Cardiac muscle cell (in vitro differentiated cells and primary cell): Measurements from ENCODE around the gene SLC9A7. TPM values are rescaled to one million over a fixed set of nuclear protein-coding genes. Genes with fewer than 3 reads are reported as not detected.
A peak's percentile ranks its signal among the peaks of the same experiment; 100 is the strongest.

Experiments
- DNase-seq, 2 donors: peaks; one replicate each; pipeline versions ENCODE4 v3.0.0 to v3.0.0-alpha.2; 2010 to 2017; ENCODE audit warnings: low read depth in 1 of 2, low spot score in 1 of 2
- H3K27ac ChIP-seq: fragments of 200-600 bp; sonication (generic); 2 replicates; pipeline ENCODE4 v1.5.1; 2016
- H3K27me3 ChIP-seq: fragments of 200-600 bp; sonication (generic); 2 replicates; pipeline ENCODE4 v1.6.0; 2016; ENCODE audit warnings: control low read depth
- H3K36me3 ChIP-seq: fragments of 200-600 bp; sonication (generic); 2 replicates; pipeline ENCODE4 v1.5.1; 2016; ENCODE audit warnings: control low read depth
- H3K4me1 ChIP-seq: fragments of 200-600 bp; sonication (generic); 2 replicates; pipeline ENCODE4 v1.8.1; 2017; ENCODE audit warnings: low read depth, mild to moderate bottlenecking, mixed run types
- H3K4me3 ChIP-seq: fragments of 200-600 bp; sonication (generic); 2 replicates; pipeline ENCODE4 v1.5.1; 2016; ENCODE audit warnings: mild to moderate bottlenecking
- H3K9me3 ChIP-seq: fragments of 200-600 bp; sonication (generic); 2 replicates; pipeline ENCODE4 v1.5.1; 2017; ENCODE audit warnings: low read depth, mild to moderate bottlenecking, control low read depth
- CTCF ChIP-seq: IDR thresholded peaks from 2 replicates; pipeline ENCODE4 v1.5.1; 2012; ENCODE audit warnings: low read depth, mild to moderate bottlenecking, low read length
- polyA plus RNA-seq: library from polyadenylated mRNA; unstranded; fragments of >200 nt; fragmentation: Nextera tagmentation; extraction: Ambion mirVana; gene quantifications from 2 replicates; pipeline ENCODE4 v1.2.1, GENCODE V29; 2016
- total RNA-seq: library from RNA; depleted of rRNA; stranded (reverse); fragments of >200 nt; gene quantifications from 2 replicates; pipeline ENCODE4 v1.2.3, GENCODE V29; 2016

SLC9A7 gene
- total and polyA plus RNA-seq, 2 experiments from 2014 or later = 2.2 to 19.6 TPM

- peaks cover 5% of the 10 kb centered on the region for H3K27me3 ChIP-seq
- no peaks in the 10 kb centered on the region for H3K9me3 ChIP-seq
- no peak for DNase-seq
- no peak overlapping the region for H3K4me3 ChIP-seq
- TF ChIP-seq CTCF = no peak
- H3K4me1 ChIP-seq = no peaks in the 10 kb centered on the region
- H3K27ac ChIP-seq = no peak overlapping the region
- no peaks in the 10 kb centered on the region for H3K36me3 ChIP-seq
Observed at GRCh38 chrX:46662188-46662958, 96.5 kb downstream of the SLC9A7 start.

GRCh38 chrX:46653482-46653881, 105.4 kb downstream of the SLC9A7 start:
- H3K36me3 ChIP-seq = no peaks in the 10 kb centered on the region
- no peak overlapping the region for H3K4me3 ChIP-seq
- no peaks in the 10 kb centered on the region for H3K4me1 ChIP-seq
- H3K27ac ChIP-seq = no peak overlapping the region
- peak; percentile 21 to 23 for DNase-seq
- H3K9me3 ChIP-seq = no peaks in the 10 kb centered on the region
- H3K27me3 ChIP-seq = no peaks in the 10 kb centered on the region
- peak; percentile 35 for TF ChIP-seq CTCF

GRCh38 chrX:46649421-46650260, 109.3 kb downstream of the SLC9A7 start:
- DNase-seq = peak in 1 of 2 donors; percentile 62
- H3K27ac ChIP-seq = no peak overlapping the region
- H3K36me3 ChIP-seq = no peaks in the 10 kb centered on the region
- H3K4me3 ChIP-seq = no peak overlapping the region
- no peaks in the 10 kb centered on the region for H3K9me3 ChIP-seq
- H3K4me1 ChIP-seq = no peaks in the 10 kb centered on the region
- no peaks in the 10 kb centered on the region for H3K27me3 ChIP-seq
- TF ChIP-seq CTCF = no peak

GRCh38 chrX:46648660-46649059, 110.3 kb downstream of the SLC9A7 start:
- H3K4me3 ChIP-seq = no peak overlapping the region
- no peaks in the 10 kb centered on the region for H3K4me1 ChIP-seq
- no peak for DNase-seq
- no peaks in the 10 kb centered on the region for H3K36me3 ChIP-seq
- no peaks in the 10 kb centered on the region for H3K27me3 ChIP-seq
- no peak for TF ChIP-seq CTCF
- no peaks in the 10 kb centered on the region for H3K9me3 ChIP-seq
- H3K27ac ChIP-seq = no peak overlapping the region

GRCh38 chrX:46647251-46647650, 111.7 kb downstream of the SLC9A7 start:
- Histone ChIP-seq H3K9me3 (no peaks in the 10 kb centered on the region), H3K36me3 (no peaks in the 10 kb centered on the region), H3K27me3 (no peaks in the 10 kb centered on the region), H3K4me3 (no peak overlapping the region), H3K4me1 (no peaks in the 10 kb centered on the region), H3K27ac (no peak overlapping the region)
- no peak for TF ChIP-seq CTCF
- DNase-seq = no peak
